PC-3 (cell line): ENCODE results near the gene TDG. TPM values are rescaled to one million over a fixed set of nuclear protein-coding genes. Genes with fewer than 3 reads are reported as not detected.
"Not testable (repeated sequence)": the region's sequence is repeated elsewhere in the genome, so short reads cannot be mapped to it uniquely, and the experiment has no call there.

Source experiments
- ATAC-seq: fragments of 200-7000 bp; cut with Tn5 transposase; 2 replicates; pipeline ENCODE4 v1.9.1; 2020; ENCODE audit warnings: mild to moderate bottlenecking, moderate library complexity
- BruUV-seq: library from RNA; stranded (reverse); fragments of 400-500 nt; replicated peaks from 2 replicates; lab custom pipeline; 2021; lab: Mats Ljungman, UMichigan
- CTCF ChIA-PET: fragments of 300-600 bp; sonication (Branson Sonifier 250); formaldehyde crosslinking; loops from one replicate; lab custom pipeline; 2022; ENCODE audit warnings: antibody characterized with exemption; lab: Charles Lee
- POLR2A ChIA-PET: fragments of 300-600 bp; sonication (Branson Sonifier 250); formaldehyde crosslinking; loops from one replicate; lab custom pipeline; 2022; ENCODE audit warnings: antibody characterized with exemption; ENCODE audit not compliant: unreplicated experiment; lab: Charles Lee
- DNase-seq: peaks from one replicate; pipeline ENCODE4 v3.0.0-alpha.2; 2015
- H2AFZ ChIP-seq: fragments of 300-600 bp; sonication (generic); 2 replicates; pipeline ENCODE4 v1.6.0; 2016; ENCODE audit warnings: antibody characterized with exemption, low read length
- H3F3A ChIP-seq: fragments of 300-600 bp; sonication (generic); one replicate; pipeline ENCODE4 v1.6.0; 2017; ENCODE audit warnings: antibody characterized with exemption, low read length, control low read depth, mild to moderate bottlenecking; ENCODE audit not compliant: unreplicated experiment
- H3K27ac ChIP-seq: fragments of 300-600 bp; sonication (generic); 2 replicates; pipeline ENCODE4 v1.5.1; 2016; ENCODE audit warnings: mild to moderate bottlenecking, low read length
- H3K27me3 ChIP-seq: fragments of 300-600 bp; sonication (generic); 2 replicates; pipeline ENCODE4 v1.6.1; 2016; ENCODE audit warnings: low read length, mixed read lengths
- H3K36me3 ChIP-seq: fragments of 300-600 bp; sonication (generic); 2 replicates; pipeline ENCODE4 v1.6.1; 2016; ENCODE audit warnings: low read depth, mixed run types, low read length, mixed read lengths
- H3K4me1 ChIP-seq: fragments of 300-600 bp; sonication (generic); 2 replicates; pipeline ENCODE4 v1.5.1; 2016; ENCODE audit warnings: low read length; ENCODE audit not compliant: insufficient read depth
- H3K4me2 ChIP-seq: fragments of 300-600 bp; sonication (generic); 2 replicates; pipeline ENCODE4 v1.6.0; 2016; ENCODE audit warnings: low read length
- H3K4me3 ChIP-seq: fragments of 300-600 bp; sonication (generic); 2 replicates; pipeline ENCODE4 v1.5.1; 2016; ENCODE audit warnings: mild to moderate bottlenecking, low read length, mixed read lengths
- H3K79me2 ChIP-seq: fragments of 300-600 bp; sonication (generic); 2 replicates; pipeline ENCODE4 v1.6.1; 2017; ENCODE audit warnings: low read length, mixed read lengths
- H3K9ac ChIP-seq: fragments of 300-600 bp; sonication (generic); 2 replicates; pipeline ENCODE4 v1.6.0; 2016; ENCODE audit warnings: mild to moderate bottlenecking, low read length
- H3K9me2 ChIP-seq: fragments of 300-600 bp; sonication (generic); replicated peaks from 2 replicates; pipeline ENCODE4 v1.6.1; 2016; ENCODE audit warnings: mixed run types, low read length, mixed read lengths
- H3K9me3 ChIP-seq: fragments of 300-600 bp; sonication (generic); 2 replicates; pipeline ENCODE4 v1.6.1; 2016; ENCODE audit warnings: low read length, mixed read lengths
- H4K20me1 ChIP-seq: fragments of 300-600 bp; sonication (generic); 2 replicates; pipeline ENCODE4 v1.6.1; 2016; ENCODE audit warnings: low read length, mixed read lengths
- CTCF ChIP-seq: fragments of 300-600 bp; sonication (generic); conservative IDR thresholded peaks from 2 replicates; pipeline ENCODE4 v1.5.1; 2017; ENCODE audit warnings: antibody characterized with exemption, low read depth, mild to moderate bottlenecking, low read length
- EZH2 ChIP-seq: fragments of 300-600 bp; sonication (generic); IDR thresholded peaks from one replicate; pipeline ENCODE4 v1.6.1; 2017; ENCODE audit warnings: antibody characterized with exemption, mild to moderate bottlenecking, low read length; ENCODE audit not compliant: unreplicated experiment
- EZH2phosphoT487 ChIP-seq: fragments of 300-600 bp; sonication (generic); IDR thresholded peaks from 2 replicates; pipeline ENCODE4 v1.6.1; 2018; ENCODE audit warnings: mild to moderate bottlenecking, antibody characterized with exemption, low read length, borderline replicate concordance
- intact Hi-C: fragments of 100-400 bp; cut with micrococcal nuclease; formaldehyde crosslinking; loops from 2 replicates; pipeline ENCODE4 v1.9.0; 2023
- total RNA-seq: library from RNA; depleted of rRNA; stranded (reverse); fragments of >200 nt; gene quantifications from 2 replicates; pipeline ENCODE4 v1.2.3, GENCODE V29; 2014

The TDG gene
- total RNA-seq, 1 experiment from 2014 or later, result 45.6 TPM

DNA sequence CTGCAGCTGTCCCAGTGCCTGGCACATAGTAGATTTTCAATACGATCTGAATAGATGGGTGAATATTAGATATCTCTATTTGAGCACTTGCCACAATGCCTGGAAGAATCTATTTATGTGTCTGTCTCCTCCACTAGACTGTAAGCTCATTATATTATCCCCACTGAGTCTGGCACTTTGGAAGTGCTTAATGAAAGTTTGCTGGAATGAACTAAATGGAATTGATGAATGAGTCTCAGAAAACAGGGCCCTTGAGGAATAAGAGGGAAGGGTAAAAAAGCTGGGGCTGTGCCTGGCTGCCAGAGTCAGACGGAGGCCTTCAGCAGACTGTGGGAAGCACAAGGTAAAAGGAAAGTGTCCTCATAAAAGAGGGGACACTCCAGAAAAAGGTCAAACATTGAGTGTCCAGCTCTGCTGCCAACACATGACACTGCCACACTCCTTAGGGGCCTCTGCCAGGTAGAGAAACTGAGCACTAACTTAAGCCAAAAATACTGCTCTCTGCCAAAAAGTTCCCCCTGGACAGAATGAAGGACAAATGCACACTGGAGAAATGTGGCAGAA lies 45.0 kb downstream of the TDG start:
- Histone ChIP-seq H2AFZ (peak overlapping the region; percentile 13), H3K4me2 (peak overlapping the region; percentile 18), H3F3A (no peaks in the 10 kb centered on the region), H3K4me1 (peaks cover 26% of the 10 kb centered on the region), H3K79me2 (no peaks in the 10 kb centered on the region), H3K27me3 (no peaks in the 10 kb centered on the region), H3K4me3 (no peak overlapping the region), H3K36me3 (no peaks in the 10 kb centered on the region), H3K27ac (no peak overlapping the region), H3K9me2 (no peaks in the 10 kb centered on the region), H3K9ac (no peak overlapping the region), H4K20me1 (no peaks in the 10 kb centered on the region), H3K9me3 (no peaks in the 10 kb centered on the region)
- intact Hi-C loops, result no loop called here
- ChIA-PET CTCF (no interaction called here), POLR2A (interaction anchor here (0.6 kb wide), 1 partner anchor 51 kb away, joined by 4 read pairs; no protein-coding TSS in a partner anchor)
- TF ChIP-seq EZH2phosphoT487 (no peak), CTCF (no peak), EZH2 (no peak)
- no peak for DNase-seq
- no peak for ATAC-seq
- BruUV-seq, result no TSS peak

DNA sequence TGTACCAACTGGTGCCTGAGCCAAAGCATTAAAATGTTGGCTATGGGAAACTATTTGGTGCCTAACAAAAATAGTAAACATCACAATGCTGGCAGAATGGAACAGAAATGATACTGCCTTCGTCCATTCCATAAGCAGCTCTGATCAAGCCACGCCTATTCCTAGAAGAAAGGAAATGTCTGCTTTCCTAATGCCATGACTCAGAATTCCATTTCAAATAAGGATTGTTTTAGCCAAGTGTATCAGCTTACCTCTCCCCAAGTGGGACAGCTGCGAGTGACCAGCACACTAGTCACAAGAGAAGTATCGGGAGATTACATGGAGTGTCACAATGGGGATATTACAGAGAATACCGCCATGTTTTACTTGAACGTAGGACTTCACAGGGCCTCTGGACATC lies 45.6 kb downstream of the TDG start:
- no peak for TF ChIP-seq CTCF
- no peak for TF ChIP-seq EZH2phosphoT487
- no peak for TF ChIP-seq EZH2
- H3K79me2 ChIP-seq, result no peaks in the 10 kb centered on the region
- H3K27ac ChIP-seq, result no peak overlapping the region
- H3K4me3 ChIP-seq, result no peak overlapping the region
- intact Hi-C loops, result no loop called here
- peak overlapping the region; percentile 13 for H2AFZ ChIP-seq
- no peaks in the 10 kb centered on the region for H3K36me3 ChIP-seq
- no peaks in the 10 kb centered on the region for H4K20me1 ChIP-seq
- ATAC-seq (peak; percentile 83), DNase-seq (peak; percentile 92)
- H3K9me2 ChIP-seq, result no peaks in the 10 kb centered on the region
- no peaks in the 10 kb centered on the region for H3K9me3 ChIP-seq
- ChIA-PET CTCF (no interaction called here), POLR2A (interaction anchor here (0.6 kb wide), 1 partner anchor 51 kb away, joined by 4 read pairs; no protein-coding TSS in a partner anchor)
- BruUV-seq, result no TSS peak
- no peak overlapping the region for H3K9ac ChIP-seq
- H3F3A ChIP-seq, result no peaks in the 10 kb centered on the region
- H3K4me1 ChIP-seq, result peaks cover 25% of the 10 kb centered on the region
- H3K4me2 ChIP-seq, result peak overlapping the region; percentile 18
- no peaks in the 10 kb centered on the region for H3K27me3 ChIP-seq

- Histone ChIP-seq H3K79me2 (no peaks in the 10 kb centered on the region), H4K20me1 (no peaks in the 10 kb centered on the region), H3K4me3 (no peak overlapping the region), H3K27me3 (no peaks in the 10 kb centered on the region), H3K9me3 (no peaks in the 10 kb centered on the region), H3F3A (no peaks in the 10 kb centered on the region), H3K4me1 (peaks cover 15% of the 10 kb centered on the region), H3K9ac (no peak overlapping the region), H2AFZ (no peak overlapping the region), H3K27ac (no peak overlapping the region), H3K4me2 (no peak overlapping the region), H3K36me3 (no peaks in the 10 kb centered on the region), H3K9me2 (no peaks in the 10 kb centered on the region)
- DNase-seq (no peak), ATAC-seq (no peak)
- TF ChIP-seq EZH2phosphoT487 (no peak), CTCF (no peak), EZH2 (no peak)
- POLR2A ChIA-PET, result no interaction called here
- CTCF ChIA-PET, result no interaction called here
- BruUV-seq, result no TSS peak
- intact Hi-C loops, result no loop called here
These were observed 46.7 kb downstream of the TDG start for GRCh38 chr12:104012331-104012730.

DNA sequence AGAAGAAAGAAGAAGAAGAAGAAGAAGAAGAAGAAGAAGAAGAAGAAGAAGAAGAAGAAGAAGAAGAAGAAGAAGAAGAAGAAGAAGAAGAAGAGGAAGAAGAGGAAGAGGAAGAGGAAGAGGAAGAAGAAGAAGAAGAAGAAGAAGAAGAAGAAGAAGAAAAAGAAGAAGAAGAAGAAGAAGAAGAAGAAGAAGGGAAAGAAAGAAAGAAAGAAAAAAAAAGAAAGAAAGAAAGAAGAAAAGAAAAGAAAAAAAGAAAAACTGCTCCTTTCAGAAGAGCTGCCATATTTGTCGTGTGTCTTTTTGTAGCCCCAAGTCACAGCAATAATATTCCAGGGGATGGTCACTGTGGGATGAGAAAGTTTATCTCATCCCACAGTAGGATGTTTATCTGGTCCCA lies 56.2 kb downstream of the TDG start:
- intact Hi-C loops, H3K36me3 ChIP-seq, H3K27ac ChIP-seq, H3K9me3 ChIP-seq, H3K4me3 ChIP-seq, H3K4me1 ChIP-seq, CTCF ChIA-PET, H3K9ac ChIP-seq, H3K27me3 ChIP-seq, H3K9me2 ChIP-seq, H3K4me2 ChIP-seq, H3F3A ChIP-seq, H3K79me2 ChIP-seq, POLR2A ChIA-PET, ATAC-seq, BruUV-seq, H2AFZ ChIP-seq, H4K20me1 ChIP-seq, DNase-seq: not testable (repeated sequence)
